ENCODE measurements around the gene FKRP.
"Not testable (repeated sequence)": the region's sequence is repeated elsewhere in the genome, so short reads cannot be mapped to it uniquely, and the experiment has no call there.

Gene FKRP

DNA sequence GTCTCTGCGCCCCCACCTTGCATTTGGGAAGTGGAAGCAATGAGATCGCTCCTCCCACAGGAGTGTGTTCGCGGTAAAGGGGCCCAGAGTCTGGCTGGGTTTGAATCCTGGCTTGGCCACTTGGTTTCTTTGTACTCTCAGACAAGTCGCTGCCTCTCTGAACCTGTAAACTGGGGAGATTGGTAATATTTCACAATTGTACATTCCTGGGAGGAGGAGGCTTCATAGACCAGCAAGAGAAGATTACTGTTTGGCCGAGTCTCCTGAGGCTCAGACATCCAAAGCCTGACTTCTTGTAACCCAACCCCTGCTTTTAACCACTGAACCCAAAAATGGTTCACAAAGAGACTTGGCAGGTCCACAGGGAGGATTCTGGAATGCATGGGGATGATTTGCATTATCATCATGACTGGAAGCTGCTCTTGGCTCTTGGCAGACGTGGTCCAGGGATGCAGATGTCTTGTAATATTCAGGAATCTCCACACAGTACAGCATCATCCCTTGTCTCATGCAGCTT lies 14.0 kb downstream of the FKRP start:
- DNase-seq = no peak

DNA sequence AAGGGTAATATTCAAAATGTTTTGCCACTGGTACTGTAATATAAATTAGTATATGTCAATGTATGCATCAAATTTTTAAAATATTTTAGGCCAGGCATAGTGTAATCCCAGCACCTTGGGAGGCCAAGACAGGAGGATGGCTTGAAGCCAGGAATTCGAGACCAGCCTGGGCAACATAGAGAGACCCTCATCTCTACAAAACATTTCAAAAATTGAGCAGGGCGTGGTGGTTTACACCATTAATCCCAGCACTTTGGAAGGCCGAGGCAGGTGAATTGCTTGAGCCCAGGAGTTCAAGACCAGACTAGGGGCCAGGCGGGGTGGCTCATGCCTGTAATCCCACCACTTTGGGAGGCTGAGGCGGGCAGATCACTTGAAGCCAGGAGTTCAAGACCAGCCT lies 14.5 kb downstream of the FKRP start:
- DNase-seq = no peak

DNA sequence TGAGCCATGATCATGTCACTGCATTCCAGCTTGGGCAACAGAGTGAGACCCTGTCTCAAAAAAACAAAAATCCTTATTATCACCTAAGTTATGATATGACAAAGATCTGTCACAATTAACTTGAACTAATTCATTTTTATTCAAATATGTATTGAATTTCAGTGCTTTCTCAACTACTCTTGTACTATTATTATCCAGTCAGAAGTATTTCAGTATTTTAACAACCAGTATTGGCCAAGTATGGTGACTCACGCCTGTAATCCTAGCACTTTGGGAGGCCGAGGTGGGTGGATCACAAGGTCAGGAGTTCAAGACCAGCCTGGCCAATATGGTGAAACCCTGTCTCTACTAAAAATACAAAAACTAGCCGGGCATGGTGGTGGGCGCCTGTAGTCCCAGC lies 15.0 kb downstream of the FKRP start:
- not testable (repeated sequence) for DNase-seq

DNA sequence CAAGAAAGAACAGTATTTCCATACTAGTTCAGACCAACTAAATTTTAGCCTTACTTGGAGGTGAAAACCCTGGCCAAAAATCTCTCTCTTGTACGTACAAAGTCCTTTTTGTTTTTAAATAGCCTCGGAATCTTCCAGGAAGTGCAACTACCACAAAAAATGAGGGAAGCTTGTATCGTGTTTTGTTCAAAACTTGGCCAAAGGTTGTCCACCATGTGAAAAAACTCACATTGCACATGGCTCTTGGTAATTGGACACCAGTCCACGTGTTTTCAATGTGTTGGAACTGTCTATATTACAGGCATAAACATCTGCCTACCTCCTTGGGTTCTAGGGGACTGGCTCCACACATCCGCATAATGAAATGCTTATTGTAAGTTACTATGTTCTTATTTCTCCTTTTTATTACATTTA lies 15.6 kb downstream of the FKRP start:
- no peak for DNase-seq

- DNase-seq = no peak
Measured at GRCh38 chr19:46762245-46762890, 16.5 kb downstream of the FKRP start.

DNA sequence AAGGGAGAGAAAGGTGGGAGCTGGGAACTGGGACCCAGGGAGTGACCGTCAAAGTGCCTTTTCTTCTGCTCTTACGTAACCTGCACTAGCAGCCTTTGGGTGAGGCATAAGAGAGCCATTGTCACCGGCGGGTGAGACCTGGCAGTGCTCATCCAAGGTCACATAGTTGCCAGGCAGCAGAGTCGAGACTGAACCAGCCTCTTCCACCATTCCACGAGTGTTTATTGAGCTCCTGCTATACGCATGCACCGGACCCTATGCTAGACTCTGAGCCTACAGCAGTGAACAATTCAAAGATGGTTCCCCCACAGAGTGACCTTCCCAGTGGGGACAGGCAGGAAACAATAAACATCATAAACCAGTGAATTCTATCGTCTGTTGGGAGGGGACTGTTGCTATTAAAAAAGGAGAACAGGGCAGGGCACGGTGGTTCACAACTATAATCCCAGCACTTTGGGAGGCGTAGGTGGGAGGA lies 19.0 kb downstream of the FKRP start:
- no peak for DNase-seq

GRCh38 chr19:46766569-46767317 lies 20.9 kb downstream of the FKRP start:
- peak; percentile 78 to 79 for DNase-seq

DNA sequence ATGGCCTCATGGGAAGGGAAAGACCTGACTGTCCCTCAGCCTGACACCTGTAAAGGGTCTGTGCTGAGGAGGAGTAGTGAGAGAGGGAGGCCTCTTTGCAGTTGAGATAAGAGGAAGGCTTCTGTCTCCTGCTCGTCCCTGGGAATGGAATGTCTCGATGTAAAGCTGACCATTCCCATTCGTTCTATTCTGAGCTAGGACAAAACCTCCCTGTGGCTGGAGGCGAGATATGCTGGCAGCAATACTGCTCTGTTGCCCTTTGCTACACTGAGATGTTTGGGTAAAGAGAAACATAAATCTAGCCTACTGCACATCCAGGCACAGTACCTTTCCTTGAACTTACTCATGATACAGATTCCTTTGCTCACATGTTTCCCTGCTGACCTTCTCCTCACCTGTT lies 22.9 kb downstream of the FKRP start:
- not testable (repeated sequence) for DNase-seq

- peak in 1 of 2 experiments; percentile 34 for DNase-seq
Measured at GRCh38 chr19:46772170-46773017, 26.5 kb downstream of the FKRP start.

- DNase-seq = no peak
Measured at GRCh38 chr19:46773018-46773399, 27.2 kb downstream of the FKRP start.

- DNase-seq = no peak
Measured at GRCh38 chr19:46775642-46776258, 29.9 kb downstream of the FKRP start.

DNA sequence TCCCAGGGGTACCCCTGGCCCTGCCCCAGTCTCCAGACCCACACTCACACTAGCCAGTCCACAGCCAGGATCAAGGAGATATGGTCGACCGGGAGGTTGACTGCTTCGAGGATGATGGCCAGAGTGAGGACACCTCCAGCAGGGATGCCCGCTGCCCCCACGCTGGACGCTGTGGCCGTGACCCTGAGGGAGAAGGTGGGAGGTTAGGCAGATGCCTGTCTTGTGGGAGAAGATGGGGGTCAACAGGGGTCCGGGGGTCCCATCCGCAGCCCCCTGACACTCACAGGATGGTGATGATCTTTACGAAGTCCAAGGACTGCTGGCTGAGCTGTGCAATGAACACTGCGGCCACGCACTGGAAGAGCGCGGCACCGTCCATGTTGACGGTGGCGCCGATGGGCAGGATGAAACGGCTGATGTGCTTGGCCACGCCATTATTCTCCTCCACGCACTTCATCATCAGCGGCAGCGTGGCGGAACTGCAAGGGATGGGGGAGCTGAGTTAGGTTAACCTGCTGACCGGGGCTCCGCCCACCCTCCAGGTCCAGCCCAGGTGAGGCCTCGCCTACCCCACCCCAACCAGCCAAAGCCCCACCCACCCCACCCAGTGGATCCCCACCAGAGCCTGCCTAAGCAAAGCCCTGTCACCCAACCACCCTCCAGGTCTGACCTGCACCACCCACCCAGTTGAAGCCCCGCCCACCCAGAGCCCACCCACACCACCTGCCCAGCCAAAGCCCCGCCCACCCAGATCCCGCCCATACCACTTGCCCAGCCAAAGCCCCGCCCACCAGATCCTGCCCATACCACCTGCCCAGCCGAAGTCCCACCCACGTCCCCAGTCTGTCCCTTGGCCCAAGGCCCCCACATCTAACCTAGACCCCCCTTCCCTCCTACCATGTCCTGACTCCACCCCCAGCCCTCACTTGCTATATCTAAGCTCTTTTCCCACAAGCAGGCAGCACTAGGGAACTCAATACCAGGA lies 31.4 kb downstream of the FKRP start:
- peak; percentile 54 to 55 for DNase-seq

DNA sequence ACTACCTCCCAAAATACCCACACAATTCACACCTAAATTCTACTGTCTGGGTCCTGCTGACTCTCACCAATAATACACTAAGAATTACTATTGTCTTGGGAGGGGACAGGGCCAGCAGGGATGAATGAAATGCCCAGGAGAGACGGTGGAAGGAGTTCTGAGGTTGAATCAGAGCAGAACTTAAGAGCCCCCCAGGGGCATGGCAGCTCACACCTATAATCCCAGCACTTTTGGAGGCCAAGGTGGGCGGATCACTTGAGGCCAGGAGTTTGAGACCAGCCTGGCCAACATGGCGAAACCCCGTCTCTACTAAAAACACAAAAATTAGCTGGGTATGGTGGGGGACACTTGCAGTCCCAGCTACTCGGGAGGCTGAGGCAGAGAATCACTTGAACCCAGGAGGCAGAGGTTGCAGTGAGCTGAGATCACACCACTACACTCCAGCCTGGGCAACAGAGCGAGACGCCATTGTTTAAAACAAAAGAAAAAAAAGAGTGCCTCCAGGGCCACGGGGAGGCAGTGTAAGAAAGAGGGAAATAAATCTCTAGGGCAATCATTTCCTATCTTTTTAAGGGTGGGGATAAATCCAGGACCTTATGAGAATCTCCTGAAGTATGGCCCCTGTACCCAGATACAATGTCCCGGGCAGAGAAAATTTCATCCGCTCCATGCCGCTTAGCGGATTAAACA lies 32.2 kb downstream of the FKRP start:
- not testable (repeated sequence) for DNase-seq

- DNase-seq = no peak
Measured at GRCh38 chr19:46782355-46783019, 36.6 kb downstream of the FKRP start.

DNA sequence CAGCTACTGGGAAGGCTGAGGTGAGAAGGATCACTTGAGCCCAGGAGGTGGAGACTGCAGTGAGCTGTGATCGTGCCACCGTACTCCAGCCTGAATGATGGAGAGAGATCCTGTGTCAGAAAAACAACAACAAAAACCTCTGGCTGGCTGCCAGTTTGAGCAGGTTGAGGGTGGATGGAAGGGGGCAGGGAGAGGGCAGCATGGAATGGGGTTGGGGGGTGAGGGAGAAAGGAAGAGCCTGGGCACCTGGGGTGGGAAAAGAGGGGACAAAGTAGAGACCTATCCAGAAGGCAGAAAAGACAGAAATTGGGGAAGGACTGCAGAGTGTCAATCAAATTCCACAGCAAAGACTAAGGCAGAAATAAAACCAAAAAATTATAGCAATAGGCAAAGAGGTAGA lies 37.8 kb downstream of the FKRP start:
- DNase-seq = no peak

GRCh38 chr19:46784262-46785053 lies 38.6 kb downstream of the FKRP start:
- peak; percentile 75 to 78 for DNase-seq

DNA sequence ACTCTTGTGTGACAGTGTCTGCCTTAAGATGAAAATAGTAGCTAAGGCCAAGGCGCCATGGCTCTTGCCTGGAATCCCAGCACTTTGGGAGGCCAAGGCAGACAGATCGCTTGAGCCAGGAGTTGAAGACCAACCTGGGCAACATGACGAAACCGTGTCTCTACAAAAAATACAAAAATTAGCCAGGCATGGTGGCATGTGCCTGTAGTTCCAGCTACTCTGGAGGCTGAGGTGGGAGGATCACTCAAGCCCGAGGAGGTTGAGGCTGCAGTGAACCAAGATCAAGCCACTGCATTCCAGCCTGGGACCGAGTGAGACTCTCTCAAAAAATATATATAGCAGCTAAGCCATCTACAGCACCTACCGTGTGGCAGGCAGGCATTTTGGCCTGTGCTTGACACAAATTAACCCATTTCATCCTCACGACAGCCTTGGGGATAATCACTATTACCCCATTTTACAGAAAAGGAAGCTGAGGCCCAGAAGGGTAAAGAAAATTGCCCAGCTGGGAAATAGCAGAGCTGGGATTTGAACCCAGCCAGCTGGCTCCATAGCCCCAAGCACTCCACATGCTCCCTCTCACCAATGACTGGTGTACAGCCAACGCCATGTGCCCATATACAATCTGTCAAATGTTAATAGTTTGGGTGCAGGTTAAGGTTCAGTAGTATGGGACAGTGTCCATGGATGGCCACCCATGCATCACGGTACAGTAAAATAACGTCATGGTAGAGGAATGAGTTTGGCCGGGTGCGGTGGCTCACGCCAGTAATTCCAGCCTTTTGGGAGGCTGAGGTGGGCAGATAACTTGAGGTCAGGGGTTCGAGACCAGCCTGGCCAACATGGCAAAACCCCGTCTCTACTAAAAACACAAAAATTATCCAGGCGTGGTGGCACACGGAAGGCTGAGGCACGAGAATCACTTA lies 39.5 kb downstream of the FKRP start:
- DNase-seq = peak in 1 of 2 experiments; percentile 33

DNA sequence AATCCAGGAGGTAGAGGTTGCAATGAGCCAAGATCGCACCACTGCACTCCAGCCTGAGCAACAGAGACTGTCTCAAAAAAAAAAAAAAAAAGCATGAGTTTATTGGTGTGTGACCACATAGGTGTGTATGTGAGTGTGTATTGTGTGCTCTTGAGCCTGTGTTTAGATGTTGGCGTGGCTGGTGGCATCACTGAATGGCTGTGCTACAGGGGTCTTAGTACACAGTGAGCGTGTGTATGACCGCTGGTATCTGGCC lies 40.1 kb downstream of the FKRP start:
- no peak for DNase-seq
